ENCODE measurements around the gene HLA-C.

Gene HLA-C

DNA sequence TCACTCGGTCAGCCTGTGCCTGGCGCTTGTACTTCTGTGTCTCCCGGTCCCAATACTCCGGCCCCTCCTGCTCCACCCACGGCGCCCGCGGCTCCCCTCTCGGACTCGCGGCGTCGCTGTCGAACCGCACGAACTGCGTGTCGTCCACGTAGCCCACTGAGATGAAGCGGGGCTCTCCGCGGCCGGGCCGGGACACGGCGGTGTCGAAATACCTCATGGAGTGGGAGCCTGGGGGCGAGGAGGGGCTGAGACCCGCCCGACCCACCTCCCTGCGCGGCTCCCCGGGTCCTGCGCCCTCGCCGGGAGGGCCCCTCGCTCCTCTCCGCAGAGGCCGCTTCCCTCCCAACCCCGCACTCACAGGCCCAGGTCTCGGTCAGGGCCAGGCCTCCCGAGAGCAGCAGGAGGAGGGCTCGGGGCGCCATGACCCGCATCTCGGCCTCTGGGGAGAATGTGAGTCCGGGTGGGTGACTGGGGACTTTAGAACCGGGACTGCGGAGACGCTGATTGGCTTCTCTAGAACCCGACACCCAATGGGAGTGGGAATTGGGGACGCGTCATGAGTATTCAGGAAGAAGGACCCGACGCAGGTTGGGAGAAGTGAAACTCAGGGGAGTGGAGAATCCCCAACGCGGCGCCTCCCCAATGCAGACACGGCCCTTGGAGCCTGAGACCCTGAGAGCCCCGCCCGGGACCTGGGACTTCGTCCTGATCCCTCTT is at the start of gene HLA-C:
Gene HLA-C, minus strand, starts transcription at position 452 of the 717 bp plus-strand sequence. Its CDS starts 21 bp downstream, at position 431.
- DNase-seq (ENCODE audit: low spot score in 2 of 2) (peak; percentile 75 to 93), ATAC-seq (peak; percentile 86)
- H3K4me3 Mint-ChIP-seq: peak within 1 kb of the TSS; percentile 95
- peaks cover 64% of the 10 kb centered on the region for H3K36me3 Mint-ChIP-seq
- peak within 1 kb of the TSS; percentile 99 for H3K27ac Mint-ChIP-seq
- peaks cover 76% of the 10 kb centered on the region for H3K4me1 Mint-ChIP-seq
- H3K9me3 Mint-ChIP-seq: no peaks in the 10 kb centered on the region

DNA sequence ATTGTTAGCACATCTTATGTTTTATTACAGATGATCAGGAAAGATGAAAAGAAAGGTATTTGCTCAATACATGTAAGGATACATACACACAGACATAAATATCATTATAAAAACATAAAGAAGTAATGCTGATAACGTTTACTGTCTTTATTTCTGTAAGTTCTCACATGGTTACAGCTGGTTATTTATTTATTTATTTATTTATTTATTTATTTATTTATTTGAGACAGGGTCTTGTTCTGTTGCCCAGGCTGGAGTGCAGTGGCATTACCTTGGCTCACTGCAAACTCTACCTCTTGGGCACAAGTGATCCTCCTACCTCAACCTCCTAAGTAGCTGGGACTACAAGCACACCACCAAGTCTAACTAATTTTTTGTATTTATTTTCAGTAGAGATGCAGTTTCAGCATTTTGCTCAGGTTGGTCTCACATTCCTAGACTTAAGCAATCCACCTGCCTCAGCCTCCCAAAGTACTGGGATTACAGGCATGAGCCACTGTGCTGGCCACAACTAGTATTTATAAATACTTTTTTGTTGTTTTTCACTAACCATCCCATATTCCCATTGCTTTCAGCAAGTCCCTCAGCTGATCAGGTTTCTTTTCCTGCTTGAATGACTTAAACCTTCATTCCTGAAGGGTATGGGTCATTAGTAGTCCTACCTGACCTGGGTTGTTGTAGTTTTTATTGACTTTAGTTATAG is 49.3 kb upstream of the HLA-C start:
- no peak overlapping the region for H3K27ac Mint-ChIP-seq
- H3K4me1 Mint-ChIP-seq: no peaks in the 10 kb centered on the region
- H3K36me3 Mint-ChIP-seq: no peaks in the 10 kb centered on the region
- H3K4me3 Mint-ChIP-seq: no peak overlapping the region
- no peaks in the 10 kb centered on the region for H3K9me3 Mint-ChIP-seq
- DNase-seq (ENCODE audit: low spot score in 2 of 2) (no peak), ATAC-seq (no peak)

DNA sequence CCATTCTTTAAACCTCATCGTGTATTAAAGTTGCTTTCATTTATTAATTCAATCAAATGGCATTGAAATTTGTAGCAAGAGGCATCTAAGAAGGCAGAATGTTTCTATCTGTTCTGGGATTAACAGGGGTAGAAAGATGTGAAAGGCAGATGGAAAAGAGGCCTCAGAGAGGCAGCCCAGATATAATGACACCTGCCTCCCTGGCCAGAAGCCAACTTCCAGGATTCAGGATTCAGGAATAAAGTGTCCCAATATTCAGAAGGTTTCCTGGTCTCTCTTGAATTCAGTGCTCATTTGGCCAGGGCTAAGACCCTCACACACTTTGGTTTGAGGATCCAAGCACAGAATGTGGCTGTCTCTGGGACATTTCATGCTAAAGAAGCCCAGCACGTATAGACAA is 45.1 kb upstream of the HLA-C start:
- Mint-ChIP-seq H3K4me3 (no peak overlapping the region), H3K36me3 (no peaks in the 10 kb centered on the region), H3K4me1 (no peaks in the 10 kb centered on the region), H3K27ac (no peak overlapping the region), H3K9me3 (no peaks in the 10 kb centered on the region)
- DNase-seq (ENCODE audit: low spot score in 2 of 2) (no peak), ATAC-seq (no peak)

DNA sequence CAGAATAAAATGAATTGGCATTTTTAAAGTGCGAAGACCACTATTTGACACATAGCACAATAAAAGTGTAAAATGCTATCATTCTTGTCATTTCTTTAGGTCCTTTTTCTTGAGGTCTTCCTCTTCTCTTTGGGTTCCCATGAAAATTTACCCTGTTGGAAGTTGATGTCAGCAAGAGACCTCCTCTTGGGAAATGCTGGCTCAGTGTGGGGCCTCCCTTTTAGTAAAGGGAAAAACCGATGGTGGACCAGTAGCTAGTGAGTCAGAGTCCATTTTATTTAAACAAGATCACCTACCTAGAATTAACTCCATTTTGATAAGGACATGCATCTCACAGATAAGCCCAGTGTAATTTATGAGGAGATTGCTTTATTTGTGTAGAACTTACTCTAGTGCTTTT is 37.7 kb upstream of the HLA-C start:
- H3K36me3 Mint-ChIP-seq: no peaks in the 10 kb centered on the region
- no peaks in the 10 kb centered on the region for H3K9me3 Mint-ChIP-seq
- DNase-seq (ENCODE audit: low spot score in 2 of 2) (no peak), ATAC-seq (no peak)
- peak overlapping the region; percentile 75 for H3K4me3 Mint-ChIP-seq
- peaks cover 12% of the 10 kb centered on the region for H3K4me1 Mint-ChIP-seq
- no peak overlapping the region for H3K27ac Mint-ChIP-seq

DNA sequence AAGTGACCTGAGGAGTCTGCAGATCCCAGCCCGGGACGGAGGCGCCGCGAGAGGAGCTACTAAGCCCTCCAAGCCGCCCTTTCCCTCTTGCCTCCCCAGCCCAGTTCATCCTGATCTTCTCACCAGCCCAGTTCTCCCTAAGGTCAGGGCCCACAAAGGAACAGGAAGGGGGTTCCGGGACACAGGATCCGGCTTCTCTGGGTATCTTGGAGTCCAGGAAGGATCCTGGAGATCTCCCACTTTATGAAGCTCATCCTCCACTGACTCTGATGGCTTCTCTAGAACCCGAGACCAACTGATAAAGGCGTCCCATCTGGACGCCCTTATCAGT is 36.9 kb upstream of the HLA-C start:
- Mint-ChIP-seq H3K9me3 (no peaks in the 10 kb centered on the region), H3K27ac (peak overlapping the region; percentile 63), H3K36me3 (no peaks in the 10 kb centered on the region), H3K4me1 (peaks cover 13% of the 10 kb centered on the region), H3K4me3 (peak overlapping the region; percentile 75)
- no peak for DNase-seq (ENCODE audit: low spot score in 2 of 2)
- no peak for ATAC-seq

DNA sequence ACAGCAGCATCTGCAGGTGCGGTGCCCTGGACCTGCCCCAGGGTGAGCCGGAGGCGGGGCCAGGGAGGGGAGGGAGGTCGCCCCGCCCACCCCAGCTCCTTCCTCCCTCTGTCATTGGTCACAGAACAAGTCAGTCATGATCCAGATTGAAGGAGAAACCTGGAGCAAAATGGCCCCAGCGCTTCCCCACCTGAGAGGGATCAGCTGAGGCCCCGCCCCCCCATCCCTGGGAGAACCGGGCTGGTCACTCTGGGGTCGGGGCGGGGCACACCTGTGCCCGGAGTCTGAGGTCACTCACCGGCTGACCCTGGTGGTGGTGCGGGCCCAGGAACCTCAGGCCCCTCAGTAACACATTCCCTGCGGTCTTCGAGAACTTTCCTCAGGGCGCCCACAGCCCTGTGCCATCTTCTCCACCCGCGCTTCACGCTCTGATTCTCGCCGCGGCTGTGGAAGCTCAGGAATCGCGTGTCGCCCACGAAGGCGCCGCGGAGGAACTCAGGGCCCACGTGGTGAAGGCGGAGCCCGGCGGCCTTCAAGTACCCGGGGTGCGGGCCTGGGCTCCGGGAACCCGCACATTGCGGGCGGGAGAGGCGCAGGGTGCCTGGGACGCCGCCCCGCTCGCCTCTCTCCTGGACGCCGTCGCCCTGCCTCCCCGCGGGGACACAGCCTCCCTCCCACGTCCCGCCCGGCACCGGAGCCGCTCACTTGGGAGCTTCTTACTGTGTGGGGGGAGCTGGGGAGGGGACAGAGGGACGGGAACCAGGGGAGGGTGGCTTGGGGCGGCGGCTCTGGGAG is 36.4 kb upstream of the HLA-C start:
- peak overlapping the region; percentile 63 for H3K27ac Mint-ChIP-seq
- peak overlapping the region; percentile 75 for H3K4me3 Mint-ChIP-seq
- peaks cover 13% of the 10 kb centered on the region for H3K4me1 Mint-ChIP-seq
- DNase-seq (ENCODE audit: low spot score in 2 of 2) (peak; percentile 52 to 58), ATAC-seq (peak; percentile 88)
- no peaks in the 10 kb centered on the region for H3K9me3 Mint-ChIP-seq
- no peaks in the 10 kb centered on the region for H3K36me3 Mint-ChIP-seq

DNA sequence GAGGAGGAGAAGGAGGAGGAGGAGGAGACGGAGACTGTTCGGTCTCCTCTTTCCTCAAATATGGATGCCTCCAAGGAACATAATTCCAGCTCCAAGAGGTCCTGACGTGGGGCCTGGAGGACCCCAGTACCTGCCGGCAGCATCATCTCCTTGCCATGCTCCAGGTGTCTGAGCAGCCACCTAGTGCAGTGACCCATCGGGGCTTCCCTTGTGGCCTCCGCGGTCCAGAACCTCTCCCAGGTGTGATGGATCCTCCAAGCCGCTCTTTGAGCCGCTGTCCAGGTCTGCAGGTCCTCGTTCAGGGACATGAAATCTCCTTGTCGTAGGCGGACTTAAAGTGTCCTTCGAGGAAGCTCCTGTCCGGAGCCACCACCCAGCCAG is 35.8 kb upstream of the HLA-C start:
- ATAC-seq (no peak), DNase-seq (ENCODE audit: low spot score in 2 of 2) (no peak)
- peak overlapping the region; percentile 75 for H3K4me3 Mint-ChIP-seq
- H3K9me3 Mint-ChIP-seq: no peaks in the 10 kb centered on the region
- H3K4me1 Mint-ChIP-seq: peaks cover 13% of the 10 kb centered on the region
- H3K27ac Mint-ChIP-seq: no peak overlapping the region
- H3K36me3 Mint-ChIP-seq: no peaks in the 10 kb centered on the region

DNA sequence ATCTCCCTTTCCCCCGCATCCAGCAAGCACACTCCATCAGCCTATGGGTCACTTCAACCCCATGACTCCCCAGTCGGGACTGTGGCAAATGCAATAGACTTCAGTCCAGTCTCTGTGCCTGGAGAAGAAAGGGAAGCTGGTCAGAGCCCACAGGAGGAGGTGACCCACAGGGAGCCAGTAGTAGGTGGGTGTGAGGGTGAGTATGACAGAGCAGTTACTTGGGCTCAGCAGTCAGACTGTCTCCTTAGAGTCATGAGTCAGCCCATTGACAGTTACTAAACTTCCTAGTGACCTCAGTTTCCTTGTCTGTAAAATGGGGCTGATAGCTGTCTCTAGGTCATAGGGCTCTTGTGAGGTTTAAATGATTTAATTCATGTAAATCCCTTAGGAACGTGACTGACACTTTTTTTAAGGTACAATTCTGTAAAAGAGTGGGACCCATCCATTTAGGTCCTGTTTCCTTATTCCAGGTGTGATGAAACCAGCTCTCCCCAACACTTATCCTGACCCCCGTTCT is 33.9 kb upstream of the HLA-C start:
- Mint-ChIP-seq H3K9me3 (no peaks in the 10 kb centered on the region), H3K36me3 (no peaks in the 10 kb centered on the region), H3K4me1 (peaks cover 13% of the 10 kb centered on the region), H3K27ac (no peak overlapping the region), H3K4me3 (no peak overlapping the region)
- ATAC-seq (peak; percentile 68), DNase-seq (ENCODE audit: low spot score in 2 of 2) (no peak)

DNA sequence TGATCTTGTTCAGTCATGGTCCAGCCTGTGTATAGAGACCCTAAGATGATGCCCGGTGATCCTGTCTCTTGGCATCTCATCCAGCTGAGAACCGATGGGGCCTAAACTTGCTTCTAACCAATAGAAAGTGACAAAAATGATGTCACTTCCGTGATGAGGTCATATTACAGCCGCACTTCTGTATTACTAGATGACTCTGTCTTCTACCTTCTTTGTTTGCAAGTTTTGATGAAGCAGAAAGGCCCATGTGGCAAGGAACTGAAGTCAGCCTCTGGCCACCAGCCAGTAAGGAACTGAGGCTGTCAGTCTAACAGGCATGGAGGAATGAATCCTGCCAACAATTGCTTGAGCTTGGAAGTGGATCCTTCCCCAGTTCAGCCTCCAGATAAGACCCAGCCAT is 32.8 kb upstream of the HLA-C start:
- Mint-ChIP-seq H3K9me3 (no peaks in the 10 kb centered on the region), H3K4me3 (no peak overlapping the region), H3K27ac (no peak overlapping the region), H3K4me1 (peaks cover 13% of the 10 kb centered on the region), H3K36me3 (no peaks in the 10 kb centered on the region)
- ATAC-seq (peak; percentile 22), DNase-seq (ENCODE audit: low spot score in 2 of 2) (no peak)

DNA sequence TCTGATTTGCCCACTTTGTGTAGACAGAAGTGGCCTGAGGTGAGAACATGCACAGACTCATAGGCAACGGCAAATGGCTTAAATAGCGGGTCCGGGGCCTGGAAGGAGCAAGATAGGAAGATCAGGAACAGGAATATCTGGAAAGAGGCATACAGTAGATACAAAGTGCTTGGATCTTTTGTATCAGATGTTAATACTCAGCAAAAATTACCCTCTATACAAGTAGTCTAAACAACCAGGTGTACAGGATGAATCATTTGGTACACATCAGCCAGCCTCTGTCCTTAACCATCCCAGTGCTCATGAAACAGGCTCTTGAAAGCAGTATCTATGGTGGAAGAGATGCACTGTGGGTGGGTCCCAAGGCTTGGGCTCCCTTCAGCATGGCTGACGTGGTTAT is 28.9 kb upstream of the HLA-C start:
- Mint-ChIP-seq H3K27ac (no peak overlapping the region), H3K4me1 (peaks cover 12% of the 10 kb centered on the region), H3K36me3 (no peaks in the 10 kb centered on the region), H3K4me3 (no peak overlapping the region), H3K9me3 (no peaks in the 10 kb centered on the region)
- ATAC-seq (no peak), DNase-seq (ENCODE audit: low spot score in 2 of 2) (no peak)

DNA sequence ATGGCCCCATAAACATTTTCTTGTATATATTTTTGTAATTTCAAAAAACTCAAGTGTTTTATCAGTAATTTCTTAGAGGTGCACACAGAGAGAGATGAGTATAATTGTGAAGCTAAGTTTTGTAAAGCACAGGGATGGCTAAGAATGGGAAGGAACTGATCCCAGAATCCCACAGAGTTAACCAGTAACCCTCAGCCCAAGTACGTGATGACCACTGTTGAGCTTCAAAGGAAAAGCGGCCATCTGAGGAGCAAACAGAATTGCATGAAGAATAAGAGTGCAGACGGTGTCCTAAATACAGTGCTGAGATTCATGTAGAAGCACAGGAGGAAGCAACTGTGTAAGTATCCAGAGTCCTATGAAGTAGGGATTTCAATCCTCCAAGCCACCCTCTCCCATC is 28.1 kb upstream of the HLA-C start:
- ATAC-seq: no peak
- no peaks in the 10 kb centered on the region for H3K9me3 Mint-ChIP-seq
- H3K4me1 Mint-ChIP-seq: peaks cover 4% of the 10 kb centered on the region

DNA sequence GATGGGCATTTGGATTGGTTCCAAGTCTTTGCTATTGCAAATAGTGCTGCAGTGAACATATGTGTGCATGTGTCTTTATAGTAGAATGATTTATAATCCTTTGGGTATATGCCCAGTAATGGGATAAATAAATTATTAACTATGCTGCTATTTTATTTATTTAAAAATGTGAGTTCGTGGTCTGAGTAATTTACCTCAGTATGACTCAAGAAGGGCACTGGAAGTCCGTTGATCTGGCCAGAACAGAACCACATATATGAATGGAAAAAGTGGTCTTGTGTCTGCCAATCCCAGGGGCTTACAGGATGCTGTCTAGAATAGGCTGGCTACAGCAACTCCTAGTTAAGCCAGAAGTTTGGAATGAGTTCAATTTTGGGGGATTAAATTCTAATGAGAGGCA is 27.6 kb upstream of the HLA-C start:
- no peak for ATAC-seq
- Mint-ChIP-seq H3K27ac (no peak overlapping the region), H3K36me3 (no peaks in the 10 kb centered on the region), H3K9me3 (no peaks in the 10 kb centered on the region), H3K4me3 (no peak overlapping the region), H3K4me1 (no peaks in the 10 kb centered on the region)
- no peak for DNase-seq (ENCODE audit: low spot score in 2 of 2)

More for the DNA sequence above, 28.1 kb upstream of the HLA-C start:
- H3K36me3 Mint-ChIP-seq: no peaks in the 10 kb centered on the region
- H3K27ac Mint-ChIP-seq: no peak overlapping the region
- H3K4me3 Mint-ChIP-seq: no peak overlapping the region
- DNase-seq (ENCODE audit: low spot score in 2 of 2): no peak

DNA sequence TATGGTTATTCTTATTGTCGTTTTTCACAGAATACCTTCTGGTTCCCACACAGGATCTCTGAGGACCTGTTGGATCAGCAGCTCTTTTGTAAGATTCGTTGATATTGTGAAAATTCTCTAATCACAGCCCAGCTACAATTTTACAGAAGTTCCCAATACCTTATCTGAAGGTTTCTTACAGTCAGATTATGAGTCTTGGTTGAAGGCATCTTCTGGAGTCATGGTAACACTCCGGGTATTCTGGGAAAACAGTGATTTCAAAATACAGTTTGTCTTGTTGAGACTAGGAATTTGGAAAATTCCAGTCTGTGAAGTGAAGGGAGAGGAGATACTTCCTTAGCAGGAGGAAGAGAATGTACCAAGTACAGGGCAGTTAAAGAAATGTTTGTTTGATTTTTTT is 22.2 kb upstream of the HLA-C start:
- ATAC-seq: no peak
- no peak overlapping the region for H3K4me3 Mint-ChIP-seq
- H3K36me3 Mint-ChIP-seq: no peaks in the 10 kb centered on the region
- no peaks in the 10 kb centered on the region for H3K4me1 Mint-ChIP-seq
- H3K27ac Mint-ChIP-seq: no peak overlapping the region
- no peaks in the 10 kb centered on the region for H3K9me3 Mint-ChIP-seq
- DNase-seq (ENCODE audit: low spot score in 2 of 2): no peak

DNA sequence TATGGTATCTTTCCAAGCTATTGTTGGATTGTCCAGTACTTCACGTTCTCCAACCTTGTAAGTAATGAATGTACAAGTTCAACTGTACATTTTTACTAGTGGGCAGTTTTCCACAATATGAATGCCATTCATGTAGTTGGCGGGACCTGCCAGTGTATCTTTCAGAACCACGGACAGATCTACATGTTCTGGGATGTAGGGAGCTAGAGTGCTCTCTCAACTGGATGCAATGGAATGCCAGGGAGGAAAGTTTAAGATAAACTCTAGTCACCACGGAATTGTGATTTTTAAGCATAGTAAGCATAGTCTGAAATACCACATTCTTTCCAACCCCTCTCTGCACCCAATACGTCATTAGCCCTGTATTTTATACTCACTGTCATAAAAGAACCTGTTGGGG is 21.5 kb upstream of the HLA-C start:
- H3K9me3 Mint-ChIP-seq: no peaks in the 10 kb centered on the region
- H3K4me3 Mint-ChIP-seq: no peak overlapping the region
- no peak overlapping the region for H3K27ac Mint-ChIP-seq
- no peaks in the 10 kb centered on the region for H3K36me3 Mint-ChIP-seq
- H3K4me1 Mint-ChIP-seq: no peaks in the 10 kb centered on the region
- DNase-seq (ENCODE audit: low spot score in 2 of 2) (no peak), ATAC-seq (no peak)

DNA sequence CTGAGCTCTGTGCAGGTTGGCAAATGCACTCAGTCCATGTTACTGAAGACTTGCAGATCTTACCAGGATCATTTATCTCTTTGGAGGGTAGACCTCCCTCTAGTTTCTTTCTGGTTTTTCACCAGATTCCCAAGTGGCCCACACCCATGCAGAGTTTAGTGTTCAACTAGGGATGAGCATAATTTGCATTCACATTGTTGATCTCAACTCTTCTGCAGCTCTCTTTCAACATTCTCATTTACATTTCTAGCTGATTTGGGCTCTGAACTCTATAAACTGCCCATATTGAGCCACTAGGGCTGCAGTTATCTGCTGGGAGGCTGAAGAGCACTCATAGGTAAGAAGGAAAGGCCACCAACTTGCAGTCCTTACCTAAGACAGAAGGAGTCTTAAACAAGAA is 17.9 kb upstream of the HLA-C start:
- no peaks in the 10 kb centered on the region for H3K9me3 Mint-ChIP-seq
- no peaks in the 10 kb centered on the region for H3K4me1 Mint-ChIP-seq
- no peak overlapping the region for H3K4me3 Mint-ChIP-seq
- DNase-seq (ENCODE audit: low spot score in 2 of 2) (no peak), ATAC-seq (no peak)
- H3K36me3 Mint-ChIP-seq: no peaks in the 10 kb centered on the region
- no peak overlapping the region for H3K27ac Mint-ChIP-seq

Data from stimulated activated effector memory CD8-positive, alpha-beta T cell treated with anti-CD3 and anti-CD28 coated beads, Interleukin-12 subunit alpha, Interleukin-12 subunit beta, amount 100 ng/mL, for 72 hours (primary cell).